Astrocyte of the hippocampus (primary cell): ENCODE measurements around the gene DMKN.
A peak's percentile ranks its signal among the peaks of the same experiment; 100 is the strongest.

Experiments used
- DNase-seq: peaks from one replicate; pipeline ENCODE4 v3.0.0; 2011; ENCODE audit warnings: low read depth, low spot score

Gene DMKN

DNA sequence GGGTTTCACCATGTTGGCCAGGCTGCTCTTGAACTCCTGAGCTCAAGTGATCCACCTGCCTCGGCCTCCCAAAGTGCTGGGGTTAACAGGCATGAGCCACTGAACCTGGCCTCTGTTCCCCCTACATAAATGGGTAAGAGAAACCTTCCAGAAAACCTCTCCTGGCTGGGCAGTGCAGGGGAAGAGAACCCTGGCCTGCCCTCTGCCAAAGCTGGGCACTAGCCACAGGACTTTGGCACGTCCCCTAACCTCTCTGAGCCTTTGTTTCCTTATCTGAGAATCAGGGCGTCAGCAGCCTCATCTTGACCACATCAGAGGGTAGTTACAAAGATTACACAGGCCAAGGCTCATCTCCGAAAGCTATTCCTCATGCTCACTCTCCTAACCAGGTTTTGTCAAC is 12.4 kb upstream of the DMKN start:
- no peak for DNase-seq

DNA sequence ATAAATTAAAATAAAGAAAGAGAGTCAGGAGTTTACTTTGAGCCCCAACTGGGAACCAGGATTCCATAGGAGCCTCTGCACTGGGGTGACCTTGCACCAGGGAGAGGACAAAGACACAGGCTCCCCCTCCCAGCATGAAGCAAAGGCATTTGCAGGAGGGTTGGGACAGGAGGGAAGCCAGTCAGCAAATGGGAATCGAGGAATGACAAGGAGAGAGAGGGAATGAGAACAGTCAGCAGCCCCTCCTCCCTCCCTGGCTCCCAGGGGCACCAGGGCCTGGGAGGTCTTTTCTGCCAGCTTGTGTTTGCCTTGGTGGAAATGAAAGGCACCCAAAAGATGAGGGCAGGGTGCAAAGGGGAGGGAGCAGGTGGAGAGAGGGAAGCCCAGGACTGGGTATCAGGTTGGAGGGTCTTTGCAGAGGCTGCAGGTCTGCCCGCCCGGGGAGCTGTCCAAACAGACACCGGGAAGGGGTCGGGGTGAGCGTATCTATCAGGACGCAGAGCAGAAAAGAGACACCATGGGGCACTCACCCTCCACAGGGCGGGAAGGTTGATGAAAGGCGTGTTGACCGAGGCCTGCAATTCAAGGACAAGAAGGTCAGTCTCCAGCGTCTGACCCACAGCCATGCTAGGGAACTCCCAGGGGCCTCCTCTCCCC is 10.9 kb upstream of the DMKN start:
- no peak for DNase-seq

DNA sequence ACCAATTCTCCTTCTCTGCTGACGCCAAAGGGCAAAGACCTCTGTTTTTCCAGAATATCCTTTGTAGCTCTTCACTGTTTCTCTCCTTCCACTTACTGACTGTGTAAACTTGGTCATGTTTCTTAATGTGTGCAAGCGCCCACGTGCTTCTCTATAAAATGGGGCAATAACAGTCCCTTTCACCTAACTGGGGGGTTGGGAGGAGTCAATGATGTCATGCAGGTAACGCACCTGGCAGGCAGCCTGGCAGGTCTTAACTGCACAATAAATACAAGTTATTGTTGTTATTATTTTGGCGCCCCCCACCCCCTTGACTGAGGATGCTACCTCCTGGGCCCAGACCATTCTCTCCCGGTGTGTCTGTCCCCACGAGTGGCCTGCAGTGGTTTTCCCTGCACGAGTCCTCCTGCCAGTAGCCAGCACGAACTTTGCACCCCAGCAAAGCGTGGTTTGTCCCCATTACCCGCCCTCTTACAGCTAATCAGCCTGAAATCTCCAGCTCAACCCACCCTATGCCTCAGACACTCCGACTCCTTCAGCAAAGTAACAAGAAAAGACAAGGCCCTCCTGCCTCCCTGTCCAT is 9.4 kb upstream of the DMKN start:
- no peak for DNase-seq

- DNase-seq, result no peak
Measured at GRCh38 chr19:35521124-35521743, 7.8 kb upstream of the DMKN start.

- no peak for DNase-seq
Measured at GRCh38 chr19:35519291-35519690, 5.8 kb upstream of the DMKN start.

- peak; percentile 86 for DNase-seq
Measured at GRCh38 chr19:35518313-35518712, 4.9 kb upstream of the DMKN start.

GRCh38 chr19:35517342-35517741 is 3.9 kb upstream of the DMKN start:
- DNase-seq, result no peak

DNA sequence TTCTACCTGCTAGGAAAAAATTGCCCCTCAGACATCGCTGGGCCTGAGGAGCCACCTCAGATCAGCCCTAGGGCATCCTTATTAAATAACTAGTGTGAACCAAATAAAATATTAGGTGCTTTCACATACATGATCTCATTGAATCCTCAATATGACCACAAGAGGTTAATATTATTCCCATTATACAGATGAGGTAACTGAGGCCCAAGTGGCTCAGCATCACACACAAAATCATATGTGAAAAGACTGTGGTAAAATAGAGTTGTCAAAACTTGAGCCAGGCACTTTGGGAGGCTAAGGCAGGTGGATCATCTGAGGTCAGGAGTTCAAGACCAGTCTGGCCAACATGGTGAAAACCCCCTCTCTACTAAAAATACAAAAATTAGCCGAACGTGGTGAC is 2.9 kb upstream of the DMKN start:
- no peak for DNase-seq

GRCh38 chr19:35514282-35514809 is 897 bp upstream of the DMKN start:
- DNase-seq, result no peak

DNA sequence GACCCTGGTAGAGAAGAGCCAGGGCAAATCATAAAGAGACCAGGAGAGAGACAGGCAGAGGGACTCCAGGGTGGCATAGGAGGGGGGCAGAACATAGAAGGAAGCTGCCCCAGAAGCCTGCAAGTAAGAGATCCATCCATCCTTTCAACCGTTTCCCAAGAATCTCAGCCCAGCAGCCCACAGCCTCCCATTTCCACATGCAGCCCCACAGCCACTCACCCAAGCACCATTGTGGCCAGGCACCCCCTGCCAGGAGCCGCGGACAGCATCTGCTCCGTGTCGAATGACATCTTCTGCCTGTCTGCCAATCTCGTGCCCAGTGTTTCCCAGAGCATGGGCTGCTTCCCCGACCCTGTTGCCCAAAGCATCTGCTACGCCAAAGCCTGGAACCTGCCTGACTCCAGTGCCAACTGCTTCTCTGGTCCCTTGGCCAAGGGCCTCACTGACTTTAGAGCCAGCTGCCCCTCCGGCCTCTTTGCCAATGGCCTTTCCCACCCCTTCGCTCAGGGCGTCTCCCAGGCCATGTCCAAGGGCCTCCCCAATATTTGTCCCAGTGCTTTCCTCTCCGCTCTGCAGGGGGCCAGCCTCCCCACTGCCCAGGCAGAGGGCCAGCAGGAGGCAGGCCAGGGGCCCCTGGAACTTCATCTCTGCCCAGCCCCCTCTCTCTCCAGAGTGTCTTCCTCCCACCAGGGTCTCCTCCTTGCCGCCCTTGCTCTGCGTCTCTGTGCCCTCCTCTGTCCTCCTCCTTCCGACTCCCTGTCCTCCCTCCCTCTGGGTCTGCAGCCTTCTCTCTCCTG is 420 bp downstream of the DMKN start:
- DNase-seq, result no peak

DNA sequence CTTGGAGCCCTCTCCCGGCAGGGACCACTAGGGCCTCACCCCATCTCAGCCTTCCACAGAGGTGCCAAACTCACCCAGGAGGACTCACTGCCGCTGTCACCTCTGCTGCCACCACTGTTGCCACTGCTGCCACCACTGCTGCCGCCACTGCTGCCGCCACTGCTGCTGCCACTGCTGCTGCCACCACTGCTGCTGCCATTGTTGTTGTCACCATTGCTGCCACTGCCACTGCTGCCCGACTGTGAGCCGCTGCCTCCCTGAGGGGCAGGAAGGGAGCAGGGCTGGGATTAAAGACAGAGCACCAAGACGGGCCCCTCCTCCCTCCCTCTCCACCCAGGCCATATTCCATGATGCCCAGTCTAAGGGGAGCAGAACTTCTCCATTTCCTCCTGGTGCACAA is 2.1 kb downstream of the DMKN start:
- DNase-seq, result no peak

GRCh38 chr19:35510626-35510964 is 2.9 kb downstream of the DMKN start:
- no peak for DNase-seq

DNA sequence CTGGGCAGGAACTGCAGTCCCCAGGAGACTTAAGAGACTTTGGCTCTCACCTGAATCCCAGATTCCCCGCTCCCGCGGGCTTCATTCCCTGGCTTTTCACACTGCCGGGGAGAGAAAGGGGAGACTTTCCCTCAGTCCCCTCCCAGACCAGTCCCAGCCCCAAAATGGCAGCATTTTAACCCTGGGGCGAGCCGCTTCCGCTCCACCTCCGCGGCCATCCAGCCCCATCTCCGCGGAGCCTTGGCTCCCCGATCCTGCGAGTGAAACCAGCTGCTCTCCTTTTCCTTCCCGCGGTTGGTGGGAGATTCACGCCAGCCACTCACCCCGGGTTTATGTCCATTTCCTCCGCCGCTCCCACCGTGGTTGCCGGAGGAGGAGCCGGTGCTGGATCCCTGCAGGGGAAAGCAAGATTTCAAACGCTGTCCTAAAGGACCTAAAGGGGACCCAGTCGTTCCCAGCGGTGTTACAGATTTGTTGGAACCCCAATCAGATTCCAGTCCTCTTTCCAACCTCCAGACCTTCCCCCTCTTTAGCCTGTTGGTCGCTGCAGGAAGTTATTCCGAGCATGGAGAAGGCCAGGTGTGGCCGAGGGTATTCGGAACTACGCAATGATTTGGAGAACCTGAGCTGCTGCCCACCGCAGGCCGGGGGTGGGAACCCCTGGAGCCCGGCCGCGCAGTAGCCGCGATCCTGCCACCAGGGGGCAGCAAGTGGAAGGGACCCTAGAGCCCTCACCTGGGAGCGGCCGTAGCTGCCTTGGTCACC is 3.4 kb downstream of the DMKN start:
- DNase-seq, result peak; percentile 74

DNA sequence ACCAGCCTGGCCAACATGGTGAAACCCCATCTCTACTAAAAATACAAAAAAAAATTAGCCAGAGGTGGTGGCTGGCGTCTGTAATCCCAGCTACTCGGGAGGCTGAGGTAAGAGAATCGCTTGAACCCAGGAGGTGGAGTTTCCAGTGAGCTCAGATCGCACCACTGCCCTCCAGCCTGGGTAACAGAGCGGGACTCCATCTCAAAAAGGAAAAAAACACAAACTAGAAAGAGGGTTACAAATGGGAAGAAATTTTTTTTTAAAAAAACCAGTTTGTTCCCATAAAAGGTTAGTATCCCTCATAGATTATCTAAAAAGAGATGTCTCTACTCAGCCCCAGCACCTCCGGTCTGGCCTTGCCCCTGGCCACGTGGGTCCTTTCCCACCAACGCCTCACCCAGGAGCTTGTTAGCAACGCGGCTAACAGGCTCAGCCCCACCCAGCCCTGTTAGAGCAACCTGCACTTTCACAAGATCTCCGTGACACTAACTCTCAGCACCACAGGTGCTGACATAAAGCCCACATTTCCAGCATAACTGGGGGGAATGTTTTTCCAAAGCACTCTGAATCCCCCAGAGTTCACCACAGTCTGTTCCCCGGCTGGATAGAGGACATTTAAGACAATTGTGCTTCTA is 4.3 kb downstream of the DMKN start:
- DNase-seq, result no peak

DNA sequence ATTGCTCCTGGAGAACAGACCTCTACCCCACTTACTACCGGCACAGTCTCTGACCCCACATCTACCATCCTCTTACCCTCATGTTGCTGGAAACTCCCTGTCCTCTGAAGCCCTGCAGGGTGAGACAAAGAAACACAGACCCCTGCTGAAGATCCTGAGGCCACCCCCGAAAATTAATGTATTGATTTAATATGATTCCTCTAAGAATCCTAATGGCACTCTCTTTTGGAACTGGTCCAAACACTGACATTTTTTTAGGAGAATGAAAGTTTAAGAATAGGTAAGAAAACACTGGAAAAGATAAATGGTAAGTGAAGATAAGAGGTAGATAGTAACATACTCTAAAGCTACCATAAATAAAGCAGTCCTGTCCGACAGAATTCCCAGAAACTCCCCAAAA is 5.3 kb downstream of the DMKN start:
- DNase-seq, result no peak

DNA sequence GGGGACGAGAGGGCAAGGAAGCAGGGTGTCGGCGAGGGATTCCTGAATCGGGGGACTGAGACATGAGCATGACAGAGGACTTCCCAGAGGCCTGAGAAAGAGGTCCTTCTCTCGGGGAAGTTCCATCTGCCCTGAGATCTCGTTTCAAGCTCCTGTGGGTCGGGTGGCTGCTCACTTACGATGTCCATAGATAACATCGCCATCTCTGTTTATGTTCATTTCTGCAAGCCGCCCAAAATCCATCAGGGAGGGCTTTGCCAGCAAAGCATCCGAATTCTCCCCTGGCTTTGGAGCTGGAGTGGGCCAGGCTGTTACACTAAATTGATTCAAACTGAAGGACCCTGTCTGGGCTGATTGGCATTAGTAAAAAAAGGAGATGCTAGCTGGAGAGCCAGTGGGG is 5.9 kb downstream of the DMKN start:
- DNase-seq, result no peak

DNA sequence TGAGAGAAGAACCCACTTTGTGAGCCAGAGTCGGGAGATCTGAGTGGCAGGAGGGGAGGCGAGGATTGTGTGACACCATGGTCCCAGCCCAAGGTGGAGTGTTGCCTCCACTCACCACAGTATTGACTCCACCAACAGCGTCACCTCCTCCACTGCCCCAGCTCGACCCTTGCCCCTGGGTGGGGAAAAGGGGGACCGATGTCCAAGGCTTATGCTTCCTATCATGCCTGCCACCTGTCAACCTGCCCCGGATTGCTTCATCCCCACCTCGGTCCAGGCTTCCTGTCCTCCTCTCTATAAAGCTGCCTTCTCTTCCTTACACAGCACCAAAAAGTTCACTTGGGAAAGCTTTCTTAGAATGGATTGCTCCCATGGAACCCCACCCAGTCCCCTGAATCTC is 7.4 kb downstream of the DMKN start:
- DNase-seq, result no peak

DNA sequence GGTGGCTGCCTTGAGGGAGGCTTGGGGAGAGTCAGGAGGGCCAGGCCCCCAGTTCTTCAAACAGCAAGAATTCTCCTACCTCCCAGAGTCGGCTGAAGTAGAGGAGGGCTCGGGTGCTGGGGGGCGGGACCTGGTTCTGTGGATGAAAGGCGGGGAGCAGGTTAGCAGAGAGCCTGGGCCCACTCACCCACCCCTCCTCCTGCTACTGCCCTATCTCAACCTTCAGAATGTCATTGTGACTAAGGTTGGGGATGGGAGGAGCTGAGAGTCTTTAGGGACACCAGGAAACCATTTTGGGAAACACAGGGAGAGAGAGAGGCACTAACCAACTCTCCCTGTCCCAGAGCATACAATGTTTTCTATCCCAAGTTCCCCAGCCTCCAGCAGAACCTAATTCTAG is 10.7 kb downstream of the DMKN start:
- DNase-seq, result no peak

- no peak for DNase-seq
Measured at GRCh38 chr19:35501684-35502083, 11.8 kb downstream of the DMKN start.

DNA sequence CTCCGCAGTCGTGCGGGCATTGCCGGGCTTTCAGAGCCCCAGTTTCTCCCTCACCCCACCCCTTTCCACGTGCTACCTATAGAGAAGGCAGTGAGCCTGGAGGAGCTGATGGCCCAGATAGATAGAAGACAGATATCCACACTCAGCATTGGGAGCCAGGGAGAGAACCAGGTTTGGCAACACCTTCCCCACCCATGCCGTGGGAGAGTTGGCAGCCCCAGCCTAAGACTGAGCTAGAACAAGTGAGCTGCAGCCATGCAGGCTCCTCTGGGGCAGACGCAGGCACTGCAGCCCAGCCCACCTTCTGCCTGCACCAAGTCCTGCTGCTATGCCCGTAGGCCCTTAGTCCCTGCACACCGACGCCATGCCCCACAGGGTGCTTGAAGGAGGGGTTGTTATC is 12.8 kb downstream of the DMKN start:
- DNase-seq, result no peak

DNA sequence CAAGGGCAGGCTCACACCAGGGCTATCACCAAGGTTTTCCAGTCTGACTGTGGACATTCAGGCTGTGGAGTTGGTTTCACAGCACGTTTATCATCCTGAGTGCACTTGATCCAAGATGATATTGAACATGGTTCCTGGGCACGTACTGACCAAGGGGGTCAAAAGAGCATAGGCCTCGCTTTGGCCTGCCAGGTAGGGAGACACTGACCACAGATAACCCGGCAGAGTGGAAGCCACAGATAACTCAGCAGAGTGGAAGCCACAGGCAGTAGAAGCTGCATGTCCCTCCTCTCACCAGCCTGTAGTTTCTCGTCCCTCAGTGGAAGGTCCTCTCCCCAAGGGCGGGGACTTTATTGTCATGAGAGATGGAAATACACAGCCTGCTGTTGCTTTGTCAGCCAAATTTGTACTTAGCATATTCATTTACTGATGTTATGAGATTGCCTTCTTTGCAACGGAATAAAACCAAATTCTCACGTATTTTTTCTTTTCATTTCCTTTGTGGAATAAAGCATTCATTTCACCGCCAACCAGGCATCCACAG is 14.4 kb downstream of the DMKN start:
- DNase-seq, result no peak
